ENCODE results near the gene SSX4.
"Not testable (repeated sequence)": the region's sequence is repeated elsewhere in the genome, so short reads cannot be mapped to it uniquely, and the experiment has no call there.

DNA sequence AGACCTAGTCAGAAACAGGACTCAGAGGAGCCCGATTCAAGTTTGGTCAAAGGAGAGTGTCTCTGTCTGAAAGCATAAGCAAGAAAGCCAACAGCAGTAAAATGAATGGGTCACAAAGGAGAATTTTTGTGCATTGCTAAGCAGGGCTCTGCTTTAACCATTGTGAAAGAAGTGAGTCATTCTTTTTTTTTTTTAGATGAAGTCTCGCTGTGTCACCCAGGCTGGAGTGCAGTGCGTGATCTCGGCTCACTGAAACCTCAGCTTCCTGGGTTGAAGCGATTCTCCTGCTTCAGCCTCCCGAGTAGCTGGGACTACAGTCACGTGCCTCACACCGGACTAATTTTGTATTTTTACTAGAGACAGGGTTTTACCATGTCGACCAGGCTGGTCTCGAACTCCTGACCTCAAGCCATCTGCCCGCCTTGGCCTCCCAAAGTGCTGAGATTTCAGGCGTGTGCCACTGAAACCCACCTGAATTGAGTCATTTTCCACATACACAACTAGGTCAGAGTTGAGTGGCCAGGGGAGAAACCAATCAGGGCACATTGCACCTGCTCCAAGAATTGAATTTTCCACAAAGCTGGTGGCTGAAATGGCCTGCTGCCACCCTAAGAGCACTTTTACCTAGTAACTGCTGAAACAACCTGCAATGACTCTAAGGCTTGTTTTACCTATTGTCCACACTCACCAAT lies 15.5 kb upstream of the SSX4 start:
- TF ChIP-seq POLR2AphosphoS5 (IDR thresholded peaks at IDR 0.05; ENCODE audit: low read depth, low read length); POLR2A (IDR thresholded peaks at IDR 0.05; ENCODE audit: low read depth, low read length); TAF1 (IDR thresholded peaks at IDR 0.05; ENCODE audit: low read depth, low read length); SPI1 (IDR thresholded peaks at IDR 0.05; ENCODE audit: low read depth, low read length); PAX5 (IDR thresholded peaks at IDR 0.05; ENCODE audit: insufficient read depth, low read length, severe bottlenecking); POU2F2 (IDR thresholded peaks at IDR 0.05; ENCODE audit: low read depth, low read length): not testable (repeated sequence)
